CD14-positive monocyte (primary cell): ENCODE data around the gene LRRC8C. TPM values are rescaled to one million over a fixed set of nuclear protein-coding genes. Genes with fewer than 3 reads are reported as not detected.
A peak's percentile ranks its signal among the peaks of the same experiment; 100 is the strongest.

Experiments
- DNase-seq, 3 donors: peaks; one replicate each; pipeline ENCODE4 v3.0.0-alpha.2; 2011 to 2022
- H2AFZ ChIP-seq: 2 replicates; pipeline ENCODE4 v1.6.0; 2012; ENCODE audit warnings: mild to moderate bottlenecking, low read depth, low read length, inconsistent platforms; ENCODE audit not compliant: insufficient read depth, poor library complexity, severe bottlenecking
- H3K27ac ChIP-seq, 2 donors: 1 replicate in 1 of 2; 2 replicates in 1 of 2; pipeline ENCODE4 v1.5.1; 2012 to 2013; ENCODE audit warnings: low read length in 2 of 2, control low read depth in 1 of 2, inconsistent platforms in 1 of 2, low read depth in 1 of 2, mild to moderate bottlenecking in 1 of 2
- H3K27me3 ChIP-seq, 2 donors: one replicate each; pipeline versions ENCODE4 v1.6.0 to v1.6.1; 2011 to 2013; ENCODE audit warnings: low read length in 2 of 2; ENCODE audit not compliant: control insufficient read depth in 2 of 2, insufficient read depth in 2 of 2
- H3K36me3 ChIP-seq, 2 donors: replicated peaks in 1 of 2; 1 replicate in 1 of 2; 2 replicates in 1 of 2; pipeline versions ENCODE4 v1.5.1 to v1.6.1; 2012 to 2013; ENCODE audit warnings: low read length in 2 of 2, control low read depth in 1 of 2, inconsistent platforms in 1 of 2, mild to moderate bottlenecking in 1 of 2; ENCODE audit not compliant: insufficient read depth in 2 of 2, control insufficient read depth in 1 of 2
- H3K4me1 ChIP-seq, 2 donors: 1 replicate in 1 of 2; 2 replicates in 1 of 2; pipeline versions ENCODE4 v1.5.1 to v1.6.1; 2012 to 2013; ENCODE audit warnings: low read length in 2 of 2, control low read depth in 1 of 2, inconsistent platforms in 1 of 2, mild to moderate bottlenecking in 1 of 2, moderate library complexity in 1 of 2; ENCODE audit not compliant: insufficient read depth in 2 of 2, control insufficient read depth in 1 of 2
- H3K4me2 ChIP-seq: replicated peaks from 2 replicates; pipeline ENCODE3; 2012; ENCODE audit warnings: low read length, moderate library complexity, mild to moderate bottlenecking; ENCODE audit not compliant: poor library complexity, severe bottlenecking; ENCODE audit errors: extremely low read depth
- H3K4me3 ChIP-seq, 3 experiments: fragments of 200-600 bp in 1 of 3; sonication (generic) in 1 of 3; replicated peaks in 1 of 3; 1 replicate in 2 of 3; 2 replicates in 1 of 3; pipeline ENCODE4 v1.5.1; 2011 to 2013; ENCODE audit warnings: low read length in 3 of 3, mild to moderate bottlenecking in 3 of 3, control low read depth in 2 of 3, low read depth in 2 of 3, inconsistent platforms in 1 of 3, moderate library complexity in 1 of 3
- H3K79me2 ChIP-seq: 2 replicates; pipeline ENCODE4 v1.6.0; 2012; ENCODE audit warnings: mild to moderate bottlenecking, control low read depth, inconsistent platforms, low read length, moderate library complexity; ENCODE audit not compliant: insufficient read depth
- H3K9ac ChIP-seq: 2 replicates; pipeline ENCODE4 v1.6.0; 2017; ENCODE audit warnings: low read length, mild to moderate bottlenecking; ENCODE audit not compliant: insufficient read depth, poor library complexity, severe bottlenecking
- H3K9me3 ChIP-seq, 2 donors: replicated peaks in 1 of 2; 1 replicate in 1 of 2; 2 replicates in 1 of 2; pipeline versions ENCODE4 v1.5.1 to v1.6.1; 2012 to 2013; ENCODE audit warnings: low read length in 2 of 2, control low read depth in 1 of 2; ENCODE audit not compliant: control insufficient read depth in 1 of 2, insufficient read depth in 1 of 2
- H4K20me1 ChIP-seq: 2 replicates; pipeline ENCODE4 v1.6.0; 2012; ENCODE audit warnings: mild to moderate bottlenecking, low read length, control low read depth, moderate library complexity; ENCODE audit not compliant: insufficient read depth
- H3K27ac Mint-ChIP-seq, 7 donors: one replicate each; pipeline ENCODE4 v1.8.0; 2020; ENCODE audit warnings: mild to moderate bottlenecking in 7 of 7, mixed read lengths in 7 of 7, moderate library complexity in 6 of 7, inconsistent platforms in 2 of 7
- H3K27me3 Mint-ChIP-seq, 3 donors: one replicate each; pipeline ENCODE4 v1.8.0; 2021 to 2022; ENCODE audit warnings: low read depth in 3 of 3, mild to moderate bottlenecking in 3 of 3, mixed read lengths in 3 of 3, moderate library complexity in 3 of 3, inconsistent platforms in 1 of 3
- H3K36me3 Mint-ChIP-seq, 2 donors: one replicate each; pipeline ENCODE4 v1.8.0; 2020; ENCODE audit warnings: mixed read lengths in 2 of 2, inconsistent platforms in 1 of 2, mild to moderate bottlenecking in 1 of 2
- H3K4me1 Mint-ChIP-seq: one replicate; pipeline ENCODE4 v1.8.0; 2020; ENCODE audit warnings: mild to moderate bottlenecking, mixed read lengths
- H3K4me3 Mint-ChIP-seq, 2 donors: one replicate each; pipeline ENCODE4 v1.8.0; 2020; ENCODE audit warnings: mild to moderate bottlenecking in 2 of 2, mixed read lengths in 2 of 2, moderate library complexity in 1 of 2
- H3K9me3 Mint-ChIP-seq, 7 donors: one replicate each; pipeline ENCODE4 v1.8.0; 2020 to 2022; ENCODE audit warnings: mixed read lengths in 7 of 7, mild to moderate bottlenecking in 6 of 7, moderate library complexity in 6 of 7, inconsistent platforms in 2 of 7
- WGBS: methylation state at CpG from one replicate; pipeline ENCODE4 v1.1.5; 2013; ENCODE audit warnings: missing lambda C conversion rate; ENCODE audit not compliant: insufficient coverage; 5-methylcytosine and 5-hydroxymethylcytosine counted together
- intact Hi-C, 2 donors: fragments of 100-400 bp; cut with micrococcal nuclease; formaldehyde crosslinking; loops; one replicate each; pipeline versions ENCODE4 v1.15.0 to v1.15.1; 2023
- polyA plus RNA-seq, 3 donors: library from polyadenylated mRNA; depleted of rRNA in 1 of 3; unstranded in 2 of 3; stranded (reverse) in 1 of 3; fragments of 300-500 nt in 2 of 3; fragments of >200 nt in 1 of 3; fragmentation: Illumina TruSeq in 2 of 3; gene quantifications; 1 replicate in 2 of 3; 2 replicates in 1 of 3; pipeline ENCODE4 v1.2.3, GENCODE V29; 2012 to 2021
- TF ChIP-seq, protein P1 (sequence below): fragments of 200-600 bp; IDR thresholded peaks from one replicate; pipeline ENCODE4 v1.8.0; 2022; ENCODE audit warnings: antibody characterized with exemption, mild to moderate bottlenecking

LRRC8C gene
- polyA plus RNA-seq, 3 donors, result 13.0 to 18.6 (median 16.3) TPM

GRCh38 chr1:89615676-89616598, 17.0 kb upstream of the LRRC8C start:
- Histone ChIP-seq H3K4me2 (no peak overlapping the region), H3K79me2 (no peaks in the 10 kb centered on the region), H3K9ac (no peak overlapping the region), H3K4me3 (no peak overlapping the region), H3K36me3 (peaks cover 0 to 11% of the 10 kb centered on the region in 2 donors), H4K20me1 (no peaks in the 10 kb centered on the region), H3K9me3 (peaks cover 6 to 7% of the 10 kb centered on the region in 2 donors), H2AFZ (no peak overlapping the region), H3K27ac (no peak overlapping the region), H3K27me3 (no peaks in the 10 kb centered on the region), H3K4me1 (peaks cover 0 to 8% of the 10 kb centered on the region in 2 donors)
- Mint-ChIP-seq H3K9me3 (peaks cover 0 to 11% (median 8%) of the 10 kb centered on the region in 7 donors), H3K4me3 (no peak overlapping the region), H3K27ac (no peak overlapping the region), H3K4me1 (peaks cover 10% of the 10 kb centered on the region), H3K36me3 (peaks cover 7 to 19% of the 10 kb centered on the region in 2 donors), H3K27me3 (no peaks in the 10 kb centered on the region)
- WGBS, result 94% methylated on average over 3 of the region's 3 CpGs
- intact Hi-C loops, result no loop called here
- DNase-seq, result peak; percentile 40 to 56 (median 45)
- TF ChIP-seq, protein P1, sequence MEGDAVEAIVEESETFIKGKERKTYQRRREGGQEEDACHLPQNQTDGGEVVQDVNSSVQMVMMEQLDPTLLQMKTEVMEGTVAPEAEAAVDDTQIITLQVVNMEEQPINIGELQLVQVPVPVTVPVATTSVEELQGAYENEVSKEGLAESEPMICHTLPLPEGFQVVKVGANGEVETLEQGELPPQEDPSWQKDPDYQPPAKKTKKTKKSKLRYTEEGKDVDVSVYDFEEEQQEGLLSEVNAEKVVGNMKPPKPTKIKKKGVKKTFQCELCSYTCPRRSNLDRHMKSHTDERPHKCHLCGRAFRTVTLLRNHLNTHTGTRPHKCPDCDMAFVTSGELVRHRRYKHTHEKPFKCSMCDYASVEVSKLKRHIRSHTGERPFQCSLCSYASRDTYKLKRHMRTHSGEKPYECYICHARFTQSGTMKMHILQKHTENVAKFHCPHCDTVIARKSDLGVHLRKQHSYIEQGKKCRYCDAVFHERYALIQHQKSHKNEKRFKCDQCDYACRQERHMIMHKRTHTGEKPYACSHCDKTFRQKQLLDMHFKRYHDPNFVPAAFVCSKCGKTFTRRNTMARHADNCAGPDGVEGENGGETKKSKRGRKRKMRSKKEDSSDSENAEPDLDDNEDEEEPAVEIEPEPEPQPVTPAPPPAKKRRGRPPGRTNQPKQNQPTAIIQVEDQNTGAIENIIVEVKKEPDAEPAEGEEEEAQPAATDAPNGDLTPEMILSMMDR, result peak; percentile 72

GRCh38 chr1:89616844-89617627, 15.9 kb upstream of the LRRC8C start:
- Histone ChIP-seq H3K27me3 (no peaks in the 10 kb centered on the region), H3K9ac (no peak overlapping the region), H2AFZ (no peak overlapping the region), H3K4me3 (no peak overlapping the region), H3K9me3 (peaks cover 6 to 7% of the 10 kb centered on the region in 2 donors), H3K4me2 (no peak overlapping the region), H3K27ac (no peak overlapping the region), H3K4me1 (peaks cover 0 to 12% of the 10 kb centered on the region in 2 donors), H3K36me3 (peaks cover 0 to 11% of the 10 kb centered on the region in 2 donors), H3K79me2 (no peaks in the 10 kb centered on the region), H4K20me1 (no peaks in the 10 kb centered on the region)
- H3K4me1 Mint-ChIP-seq, result peaks cover 10% of the 10 kb centered on the region
- 100% methylated on average over 1 of the region's 2 CpGs for WGBS
- intact Hi-C loops, result no loop called here
- no peak for DNase-seq
- TF ChIP-seq, protein P1, result no peak
- no peak overlapping the region for H3K4me3 Mint-ChIP-seq
- peaks cover 0 to 11% (median 8%) of the 10 kb centered on the region in 7 donors for H3K9me3 Mint-ChIP-seq
- H3K36me3 Mint-ChIP-seq, result peaks cover 7 to 16% of the 10 kb centered on the region in 2 donors
- H3K27ac Mint-ChIP-seq, result no peak overlapping the region
- no peaks in the 10 kb centered on the region for H3K27me3 Mint-ChIP-seq
